Stomach (tissue), 4 donors: Measurements from ENCODE around the gene CEBPZ.

Experiments used
- EP300 ChIP-seq: sonication (generic); formaldehyde crosslinking; IDR thresholded peaks from one replicate; pipeline ENCODE4 v1.6.1; 2017; ENCODE audit warnings: antibody characterized with exemption
- TF ChIP-seq, protein P1 (sequence below), 7 experiments: fragments of 450-650 bp in 4 of 7; fragments of 200-600 bp in 3 of 7; sonication (generic) in 3 of 7; IDR thresholded peaks; one replicate each; pipeline ENCODE4 v1.5.1; 2016 to 2019; ENCODE audit warnings: antibody characterized with exemption in 7 of 7, control low read depth in 2 of 7, mild to moderate bottlenecking in 1 of 7

GRCh38 chr2:37211212-37211611, 20.2 kb downstream of the CEBPZ start:
- TF ChIP-seq EP300: no peak
- TF ChIP-seq, protein P1, sequence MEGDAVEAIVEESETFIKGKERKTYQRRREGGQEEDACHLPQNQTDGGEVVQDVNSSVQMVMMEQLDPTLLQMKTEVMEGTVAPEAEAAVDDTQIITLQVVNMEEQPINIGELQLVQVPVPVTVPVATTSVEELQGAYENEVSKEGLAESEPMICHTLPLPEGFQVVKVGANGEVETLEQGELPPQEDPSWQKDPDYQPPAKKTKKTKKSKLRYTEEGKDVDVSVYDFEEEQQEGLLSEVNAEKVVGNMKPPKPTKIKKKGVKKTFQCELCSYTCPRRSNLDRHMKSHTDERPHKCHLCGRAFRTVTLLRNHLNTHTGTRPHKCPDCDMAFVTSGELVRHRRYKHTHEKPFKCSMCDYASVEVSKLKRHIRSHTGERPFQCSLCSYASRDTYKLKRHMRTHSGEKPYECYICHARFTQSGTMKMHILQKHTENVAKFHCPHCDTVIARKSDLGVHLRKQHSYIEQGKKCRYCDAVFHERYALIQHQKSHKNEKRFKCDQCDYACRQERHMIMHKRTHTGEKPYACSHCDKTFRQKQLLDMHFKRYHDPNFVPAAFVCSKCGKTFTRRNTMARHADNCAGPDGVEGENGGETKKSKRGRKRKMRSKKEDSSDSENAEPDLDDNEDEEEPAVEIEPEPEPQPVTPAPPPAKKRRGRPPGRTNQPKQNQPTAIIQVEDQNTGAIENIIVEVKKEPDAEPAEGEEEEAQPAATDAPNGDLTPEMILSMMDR (IDR thresholded peaks at IDR 0.05): no peak
